ENCODE measurements around the gene PRKCZ.

DNA sequence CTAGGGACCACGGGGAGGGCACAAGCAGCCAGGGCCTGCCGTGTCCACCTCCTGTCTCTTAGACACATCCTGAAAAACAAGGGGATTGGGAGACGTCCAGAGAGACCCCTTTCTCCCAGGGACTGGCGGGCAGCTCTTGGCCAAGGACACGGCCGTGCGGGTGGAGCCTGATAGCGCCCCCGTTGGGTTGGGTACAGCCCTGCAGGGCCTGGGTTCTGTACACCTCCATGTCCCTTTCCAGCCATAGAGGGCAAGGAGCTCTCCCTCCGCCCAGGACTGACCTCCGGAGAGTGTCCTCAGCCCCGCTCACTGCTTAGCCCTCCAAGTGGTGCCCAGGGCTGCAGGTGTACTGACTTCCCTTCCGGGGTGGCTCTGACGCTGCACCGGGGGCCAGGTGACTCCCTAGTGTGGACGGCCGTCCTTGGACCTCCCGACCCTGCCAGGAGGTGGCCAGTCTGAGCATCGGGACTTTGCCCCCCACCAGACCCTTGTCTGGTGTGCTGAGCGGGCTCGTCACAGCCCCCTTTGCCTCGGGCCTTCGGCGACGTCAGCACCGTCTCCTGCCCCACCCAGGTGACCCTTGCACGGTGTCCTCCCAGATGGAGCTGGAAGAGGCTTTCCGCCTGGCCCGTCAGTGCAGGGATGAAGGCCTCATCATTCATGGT is 5.8 kb downstream of the PRKCZ start:
- TF ChIP-seq CTCF (IDR thresholded peaks at IDR 0.05) (no peak), POLR2A (IDR thresholded peaks at IDR 0.05) (no peak)

Measured in heart left ventricle (tissue), 13 donors.